ENCODE results near the gene DENND6B. TPM values are rescaled to one million over a fixed set of nuclear protein-coding genes. Genes with fewer than 3 reads are reported as not detected.

The DENND6B gene
- total and polyA plus RNA-seq, 2 of the 13 experiments (the other 11 are each of a cell fraction or from before 2014, with no cell fraction given) = 0.95 to 3.8 TPM

DNA sequence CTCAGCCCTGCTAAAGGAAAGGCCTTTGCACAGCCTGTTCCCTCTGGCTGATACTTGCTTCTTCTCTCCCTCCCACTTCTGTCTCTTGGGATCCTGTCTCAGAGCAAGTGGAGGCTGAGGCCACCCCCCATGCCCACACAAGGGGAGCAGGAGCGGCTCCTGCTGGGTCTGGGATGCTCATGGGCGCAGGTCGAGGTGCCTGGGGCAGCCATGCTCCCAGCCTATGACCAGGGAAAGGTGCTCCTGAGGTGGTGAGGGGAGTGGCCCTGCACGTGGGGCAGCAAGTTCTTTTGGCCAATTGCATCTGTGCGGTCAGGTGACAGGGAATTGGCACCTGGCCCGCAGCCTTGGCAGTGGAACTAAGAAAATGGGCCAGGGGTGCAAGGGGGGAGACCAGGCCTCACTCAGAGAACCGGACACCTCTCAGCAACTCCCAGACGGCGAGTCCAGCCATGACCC is 58.1 kb downstream of the DENND6B start:
- Histone ChIP-seq H4K20me1 (ENCODE audit: insufficient read depth, low read length) (peaks cover 7% of the 10 kb centered on the region; the same call in 1 of the 2 replicates), H3K36me3 (replicated peaks in 1 of 2; ENCODE audit: control insufficient read depth in 1 of 2, insufficient read depth in 2 of 2, low read length in 2 of 2) (no peaks in the 10 kb centered on the region), H3K9me3 (ENCODE audit: low read length) (no peaks in the 10 kb centered on the region), H3K79me2 (ENCODE audit: insufficient read depth, low read length) (no peaks in the 10 kb centered on the region), H2AFZ (ENCODE audit: low read length) (no peak overlapping the region), H3K4me2 (ENCODE audit: low read depth, low read length) (no peak overlapping the region), H3K27ac (ENCODE audit: extremely low read length, insufficient read depth, low read length) (no peak overlapping the region), H3K9ac (ENCODE audit: insufficient read depth, low read depth, low read length) (no peak overlapping the region), H3K4me1 (ENCODE audit: insufficient read depth, low read length) (peaks cover 34% of the 10 kb centered on the region), H3K4me3 (replicated peaks in 1 of 3; ENCODE audit: insufficient read depth in 1 of 3, low read depth in 2 of 3, low read length in 3 of 3) (no peak overlapping the region), H3K27me3 (ENCODE audit: control insufficient read depth in 1 of 2, insufficient read depth in 2 of 2, low read length in 2 of 2) (peaks cover 15 to 56% of the 10 kb centered on the region in 2 experiments)
- POLR2A ChIA-PET = no interaction called here
- DNase-seq (ENCODE audit: low spot score) (no peak), ATAC-seq (no peak), FAIRE-seq (no peak)
- intact Hi-C loops (cut with micrococcal nuclease; ENCODE audit: unreplicated experiment) = no loop called here
- BruUV-seq (replicated peaks) = no TSS peak
- CTCF ChIA-PET (ENCODE audit: low intra/inter-chr PET ratio, low total read pairs) = no interaction called here
- WGBS (ENCODE audit: low lambda C conversion rate) = 0% methylated on average over 6 of the region's 9 CpGs
- in situ Hi-C loops (cut with HindIII; ENCODE audit: extremely low pct_ligation_motif_present, low pct_unique_long_range_greater_than_20kb) = no loop called here
- TF ChIP-seq SKI (IDR thresholded peaks at IDR 0.05; ENCODE audit: partially characterized antibody) (no peak), FOXO1 (CRISPR knock-in tag; IDR thresholded peaks at IDR 0.05) (no peak), PAF1 (CRISPR knock-in tag; IDR thresholded peaks at IDR 0.05) (no peak), KLF12 (CRISPR knock-in tag; IDR thresholded peaks at IDR 0.05; ENCODE audit: borderline replicate concordance) (no peak), ZNF564 (CRISPR knock-in tag; IDR thresholded peaks at IDR 0.05) (no peak), ZNF235 (CRISPR knock-in tag; IDR thresholded peaks at IDR 0.05; ENCODE audit: borderline replicate concordance) (no peak), RCOR2 (CRISPR knock-in tag; IDR thresholded peaks at IDR 0.05) (no peak), MAFG (CRISPR knock-in tag; IDR thresholded peaks at IDR 0.05) (no peak), HNRNPLL (IDR thresholded peaks at IDR 0.05; ENCODE audit: low read depth, low read length, poor library complexity, severe bottlenecking) (no peak), ZNF598 (CRISPR knock-in tag; IDR thresholded peaks at IDR 0.05; ENCODE audit: borderline replicate concordance) (no peak)
- TF ChIP-seq, protein P1, sequence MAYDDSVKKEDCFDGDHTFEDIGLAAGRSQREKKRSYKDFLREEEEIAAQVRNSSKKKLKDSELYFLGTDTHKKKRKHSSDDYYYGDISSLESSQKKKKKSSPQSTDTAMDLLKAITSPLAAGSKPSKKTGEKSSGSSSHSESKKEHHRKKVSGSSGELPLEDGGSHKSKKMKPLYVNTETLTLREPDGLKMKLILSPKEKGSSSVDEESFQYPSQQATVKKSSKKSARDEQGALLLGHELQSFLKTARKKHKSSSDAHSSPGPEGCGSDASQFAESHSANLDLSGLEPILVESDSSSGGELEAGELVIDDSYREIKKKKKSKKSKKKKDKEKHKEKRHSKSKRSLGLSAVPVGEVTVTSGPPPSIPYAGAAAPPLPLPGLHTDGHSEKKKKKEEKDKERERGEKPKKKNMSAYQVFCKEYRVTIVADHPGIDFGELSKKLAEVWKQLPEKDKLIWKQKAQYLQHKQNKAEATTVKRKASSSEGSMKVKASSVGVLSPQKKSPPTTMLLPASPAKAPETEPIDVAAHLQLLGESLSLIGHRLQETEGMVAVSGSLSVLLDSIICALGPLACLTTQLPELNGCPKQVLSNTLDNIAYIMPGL (CRISPR knock-in tag; IDR thresholded peaks at IDR 0.05; ENCODE audit: borderline replicate concordance in 1 of 2, low read depth in 1 of 2) = no peak
- TF ChIP-seq, protein P2, sequence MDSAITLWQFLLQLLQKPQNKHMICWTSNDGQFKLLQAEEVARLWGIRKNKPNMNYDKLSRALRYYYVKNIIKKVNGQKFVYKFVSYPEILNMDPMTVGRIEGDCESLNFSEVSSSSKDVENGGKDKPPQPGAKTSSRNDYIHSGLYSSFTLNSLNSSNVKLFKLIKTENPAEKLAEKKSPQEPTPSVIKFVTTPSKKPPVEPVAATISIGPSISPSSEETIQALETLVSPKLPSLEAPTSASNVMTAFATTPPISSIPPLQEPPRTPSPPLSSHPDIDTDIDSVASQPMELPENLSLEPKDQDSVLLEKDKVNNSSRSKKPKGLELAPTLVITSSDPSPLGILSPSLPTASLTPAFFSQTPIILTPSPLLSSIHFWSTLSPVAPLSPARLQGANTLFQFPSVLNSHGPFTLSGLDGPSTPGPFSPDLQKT (CRISPR knock-in tag; IDR thresholded peaks at IDR 0.05; ENCODE audit: borderline replicate concordance) = no peak
- TF ChIP-seq, protein P3, sequence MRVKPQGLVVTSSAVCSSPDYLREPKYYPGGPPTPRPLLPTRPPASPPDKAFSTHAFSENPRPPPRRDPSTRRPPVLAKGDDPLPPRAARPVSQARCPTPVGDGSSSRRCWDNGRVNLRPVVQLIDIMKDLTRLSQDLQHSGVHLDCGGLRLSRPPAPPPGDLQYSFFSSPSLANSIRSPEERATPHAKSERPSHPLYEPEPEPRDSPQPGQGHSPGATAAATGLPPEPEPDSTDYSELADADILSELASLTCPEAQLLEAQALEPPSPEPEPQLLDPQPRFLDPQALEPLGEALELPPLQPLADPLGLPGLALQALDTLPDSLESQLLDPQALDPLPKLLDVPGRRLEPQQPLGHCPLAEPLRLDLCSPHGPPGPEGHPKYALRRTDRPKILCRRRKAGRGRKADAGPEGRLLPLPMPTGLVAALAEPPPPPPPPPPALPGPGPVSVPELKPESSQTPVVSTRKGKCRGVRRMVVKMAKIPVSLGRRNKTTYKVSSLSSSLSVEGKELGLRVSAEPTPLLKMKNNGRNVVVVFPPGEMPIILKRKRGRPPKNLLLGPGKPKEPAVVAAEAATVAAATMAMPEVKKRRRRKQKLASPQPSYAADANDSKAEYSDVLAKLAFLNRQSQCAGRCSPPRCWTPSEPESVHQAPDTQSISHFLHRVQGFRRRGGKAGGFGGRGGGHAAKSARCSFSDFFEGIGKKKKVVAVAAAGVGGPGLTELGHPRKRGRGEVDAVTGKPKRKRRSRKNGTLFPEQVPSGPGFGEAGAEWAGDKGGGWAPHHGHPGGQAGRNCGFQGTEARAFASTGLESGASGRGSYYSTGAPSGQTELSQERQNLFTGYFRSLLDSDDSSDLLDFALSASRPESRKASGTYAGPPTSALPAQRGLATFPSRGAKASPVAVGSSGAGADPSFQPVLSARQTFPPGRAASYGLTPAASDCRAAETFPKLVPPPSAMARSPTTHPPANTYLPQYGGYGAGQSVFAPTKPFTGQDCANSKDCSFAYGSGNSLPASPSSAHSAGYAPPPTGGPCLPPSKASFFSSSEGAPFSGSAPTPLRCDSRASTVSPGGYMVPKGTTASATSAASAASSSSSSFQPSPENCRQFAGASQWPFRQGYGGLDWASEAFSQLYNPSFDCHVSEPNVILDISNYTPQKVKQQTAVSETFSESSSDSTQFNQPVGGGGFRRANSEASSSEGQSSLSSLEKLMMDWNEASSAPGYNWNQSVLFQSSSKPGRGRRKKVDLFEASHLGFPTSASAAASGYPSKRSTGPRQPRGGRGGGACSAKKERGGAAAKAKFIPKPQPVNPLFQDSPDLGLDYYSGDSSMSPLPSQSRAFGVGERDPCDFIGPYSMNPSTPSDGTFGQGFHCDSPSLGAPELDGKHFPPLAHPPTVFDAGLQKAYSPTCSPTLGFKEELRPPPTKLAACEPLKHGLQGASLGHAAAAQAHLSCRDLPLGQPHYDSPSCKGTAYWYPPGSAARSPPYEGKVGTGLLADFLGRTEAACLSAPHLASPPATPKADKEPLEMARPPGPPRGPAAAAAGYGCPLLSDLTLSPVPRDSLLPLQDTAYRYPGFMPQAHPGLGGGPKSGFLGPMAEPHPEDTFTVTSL (CRISPR knock-in tag; IDR thresholded peaks at IDR 0.05; ENCODE audit: borderline replicate concordance) = no peak
- TF ChIP-seq, protein P4, sequence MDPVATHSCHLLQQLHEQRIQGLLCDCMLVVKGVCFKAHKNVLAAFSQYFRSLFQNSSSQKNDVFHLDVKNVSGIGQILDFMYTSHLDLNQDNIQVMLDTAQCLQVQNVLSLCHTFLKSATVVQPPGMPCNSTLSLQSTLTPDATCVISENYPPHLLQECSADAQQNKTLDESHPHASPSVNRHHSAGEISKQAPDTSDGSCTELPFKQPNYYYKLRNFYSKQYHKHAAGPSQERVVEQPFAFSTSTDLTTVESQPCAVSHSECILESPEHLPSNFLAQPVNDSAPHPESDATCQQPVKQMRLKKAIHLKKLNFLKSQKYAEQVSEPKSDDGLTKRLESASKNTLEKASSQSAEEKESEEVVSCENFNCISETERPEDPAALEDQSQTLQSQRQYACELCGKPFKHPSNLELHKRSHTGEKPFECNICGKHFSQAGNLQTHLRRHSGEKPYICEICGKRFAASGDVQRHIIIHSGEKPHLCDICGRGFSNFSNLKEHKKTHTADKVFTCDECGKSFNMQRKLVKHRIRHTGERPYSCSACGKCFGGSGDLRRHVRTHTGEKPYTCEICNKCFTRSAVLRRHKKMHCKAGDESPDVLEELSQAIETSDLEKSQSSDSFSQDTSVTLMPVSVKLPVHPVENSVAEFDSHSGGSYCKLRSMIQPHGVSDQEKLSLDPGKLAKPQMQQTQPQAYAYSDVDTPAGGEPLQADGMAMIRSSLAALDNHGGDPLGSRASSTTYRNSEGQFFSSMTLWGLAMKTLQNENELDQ (CRISPR knock-in tag; IDR thresholded peaks at IDR 0.05; ENCODE audit: borderline replicate concordance) = no peak

Measured in HepG2 (cell line).